Measurements from ENCODE around the gene CORO2A. TPM values are rescaled to one million over a fixed set of nuclear protein-coding genes. Genes with fewer than 3 reads are reported as not detected.

The CORO2A gene
- total and polyA plus RNA-seq, 2 of the 4 experiments (the other 2 are of a cell fraction), result 1.9 to 2.2 TPM

GRCh38 chr9:98135938-98136337 lies 56.5 kb downstream of the CORO2A start:
- DNase-seq, result no peak
- CTCF ChIA-PET, result no interaction called here

More at GRCh38 chr9:98135938-98136337, 56.5 kb downstream of the CORO2A start:
- H2AK9ac ChIP-seq (replicated peaks; ENCODE audit: low read depth, low read length, poor library complexity), result no peak overlapping the region
- intact Hi-C loops (cut with micrococcal nuclease) (no loop called here), in situ Hi-C loops (cut with MboI; ENCODE audit: low sequenced_read_pairs) (no loop called here), dilution Hi-C loops (cut with HindIII; ENCODE audit: low sequenced_read_pairs, unreplicated experiment) (no loop called here)
- no peak for TF ChIP-seq RFX5 (IDR thresholded peaks at IDR 0.05; ENCODE audit: low read depth, low read length)
- no peaks in the 10 kb centered on the region for H3K9me1 ChIP-seq (ENCODE audit: insufficient read depth, low read length)
- BruUV-seq (replicated peaks), result no TSS peak
- no peak overlapping the region for H3K56ac ChIP-seq (ENCODE audit: extremely low read depth, insufficient read depth, low read length)
- H3K4me2 ChIP-seq (ENCODE audit: low read depth, low read length), result no peak overlapping the region
- H3K4me1 ChIP-seq (ENCODE audit: control insufficient read depth, insufficient read depth, low read length), result no peaks in the 10 kb centered on the region
- no peak overlapping the region for H3K4me3 ChIP-seq (ENCODE audit: insufficient read depth, low read depth, low read length)
- no peak overlapping the region for H2BK20ac ChIP-seq (ENCODE audit: low read depth, low read length)
- no peaks in the 10 kb centered on the region for H3K36me3 ChIP-seq (ENCODE audit: control insufficient read depth, insufficient read depth, low read length)
- H3K9me3 ChIP-seq (ENCODE audit: control insufficient read depth, insufficient read depth, low read length), result no peaks in the 10 kb centered on the region
- no peak overlapping the region for H2AFZ ChIP-seq (replicated peaks; ENCODE audit: low read length, poor library complexity)
- H3K4ac ChIP-seq (ENCODE audit: low read depth, low read length), result no peak overlapping the region
- no peak overlapping the region for H4K91ac ChIP-seq (ENCODE audit: insufficient read depth, low read depth, low read length)
- H4K8ac ChIP-seq (ENCODE audit: low read depth in 2 of 2, low read length in 2 of 2), result no peak overlapping the region
- POLR2A ChIA-PET (ENCODE audit: unreplicated experiment), result no interaction called here
- H3K14ac ChIP-seq (replicated peaks; ENCODE audit: low read depth, low read length), result no peak overlapping the region
- no peaks in the 10 kb centered on the region for H4K20me1 ChIP-seq (ENCODE audit: insufficient read depth, low read length)
- peaks cover 4% of the 10 kb centered on the region for H3K27me3 ChIP-seq (ENCODE audit: control insufficient read depth, insufficient read depth, low read length)
- WGBS, 2 experiments (ENCODE audit: extremely low coverage in 2 of 2, insufficient read length in 1 of 2), result 89% methylated on average over 3 of the region's 7 CpGs; no CpG with 5 or more reads in 1 of the 2 experiments
- no peak overlapping the region for H3K9ac ChIP-seq (ENCODE audit: low read depth, low read length)
- no peak overlapping the region for H3K27ac ChIP-seq (ENCODE audit: insufficient read depth, low read length)
- no peak overlapping the region for H2AK5ac ChIP-seq (ENCODE audit: low read depth, low read length)
- no peak overlapping the region for H3K18ac ChIP-seq (ENCODE audit: low read depth, low read length)
- no peak for ATAC-seq (ENCODE audit: low read depth)
- H2BK15ac ChIP-seq (ENCODE audit: low read depth, low read length), result no peak overlapping the region
- H3K23ac ChIP-seq (ENCODE audit: low read depth, low read length), result no peak overlapping the region
- no peak overlapping the region for H4K5ac ChIP-seq (ENCODE audit: low read depth, low read length)
- H3K79me1 ChIP-seq (ENCODE audit: low read depth in 1 of 2, low read length in 2 of 2), result no peaks in the 10 kb centered on the region
- no peak overlapping the region for H2BK120ac ChIP-seq (ENCODE audit: low read depth, low read length)
- no peak overlapping the region for H2BK5ac ChIP-seq (ENCODE audit: low read depth, low read length, poor library complexity, severe bottlenecking)

All from IMR-90 (cell line).